ENCODE results near the gene TMEM238. TPM values are rescaled to one million over a fixed set of nuclear protein-coding genes. Genes with fewer than 3 reads are reported as not detected.

TMEM238 gene
- total RNA-seq, 2 donors from 2014 or later, result 1.2 TPM; not detected in 1

DNA sequence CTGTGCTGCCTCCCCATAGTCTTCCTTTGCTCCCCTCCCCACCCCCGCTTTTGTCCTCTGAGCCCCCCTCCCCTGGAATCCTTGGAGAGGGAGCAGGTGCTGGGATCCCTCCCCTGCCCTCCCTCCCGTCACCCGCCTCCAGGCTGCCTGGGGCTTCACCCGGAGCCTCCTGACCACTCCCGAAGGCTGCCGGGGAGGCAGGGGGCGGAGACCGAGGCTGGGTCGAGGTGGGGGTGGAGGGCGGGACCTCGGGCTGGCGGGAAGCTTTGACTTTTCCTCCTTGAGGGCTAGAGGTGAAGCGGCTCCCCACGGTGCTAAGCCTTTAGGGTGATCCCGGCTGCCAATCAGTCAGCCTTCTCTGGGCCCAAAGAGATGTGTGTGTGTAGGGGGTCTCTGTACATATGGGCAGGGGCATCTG is 42.9 kb downstream of the TMEM238 start:
- no peaks in the 10 kb centered on the region for H3K9me3 ChIP-seq
- peak; percentile 64 for DNase-seq (ENCODE audit: low spot score)
- H3K27ac ChIP-seq, result peak overlapping the region; percentile 88 to 95
- no peaks in the 10 kb centered on the region for H3K27me3 ChIP-seq
- H3K36me3 ChIP-seq, result peaks cover 10% of the 10 kb centered on the region
- TF ChIP-seq, protein P1, sequence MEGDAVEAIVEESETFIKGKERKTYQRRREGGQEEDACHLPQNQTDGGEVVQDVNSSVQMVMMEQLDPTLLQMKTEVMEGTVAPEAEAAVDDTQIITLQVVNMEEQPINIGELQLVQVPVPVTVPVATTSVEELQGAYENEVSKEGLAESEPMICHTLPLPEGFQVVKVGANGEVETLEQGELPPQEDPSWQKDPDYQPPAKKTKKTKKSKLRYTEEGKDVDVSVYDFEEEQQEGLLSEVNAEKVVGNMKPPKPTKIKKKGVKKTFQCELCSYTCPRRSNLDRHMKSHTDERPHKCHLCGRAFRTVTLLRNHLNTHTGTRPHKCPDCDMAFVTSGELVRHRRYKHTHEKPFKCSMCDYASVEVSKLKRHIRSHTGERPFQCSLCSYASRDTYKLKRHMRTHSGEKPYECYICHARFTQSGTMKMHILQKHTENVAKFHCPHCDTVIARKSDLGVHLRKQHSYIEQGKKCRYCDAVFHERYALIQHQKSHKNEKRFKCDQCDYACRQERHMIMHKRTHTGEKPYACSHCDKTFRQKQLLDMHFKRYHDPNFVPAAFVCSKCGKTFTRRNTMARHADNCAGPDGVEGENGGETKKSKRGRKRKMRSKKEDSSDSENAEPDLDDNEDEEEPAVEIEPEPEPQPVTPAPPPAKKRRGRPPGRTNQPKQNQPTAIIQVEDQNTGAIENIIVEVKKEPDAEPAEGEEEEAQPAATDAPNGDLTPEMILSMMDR (IDR thresholded peaks at IDR 0.05), result no peak
- peaks cover 0 to 34% of the 10 kb centered on the region in 2 donors for H3K4me1 ChIP-seq
- H3K4me3 ChIP-seq, result peak overlapping the region; percentile 68 to 81

GRCh38 chr19:55340784-55341147 is 43.3 kb downstream of the TMEM238 start:
- DNase-seq (ENCODE audit: low spot score), result no peak
- no peaks in the 10 kb centered on the region for H3K27me3 ChIP-seq
- TF ChIP-seq, protein P1 (IDR thresholded peaks at IDR 0.05), result peak in 1 of 2 donors; percentile 25
- no peaks in the 10 kb centered on the region for H3K9me3 ChIP-seq
- peak overlapping the region; percentile 88 to 95 for H3K27ac ChIP-seq
- peaks cover 10% of the 10 kb centered on the region for H3K36me3 ChIP-seq
- H3K4me3 ChIP-seq, result peak overlapping the region; percentile 68 to 81
- peaks cover 0 to 30% of the 10 kb centered on the region in 2 donors for H3K4me1 ChIP-seq

GRCh38 chr19:55339889-55340783 is 44.0 kb downstream of the TMEM238 start:
- Histone ChIP-seq H3K36me3 (peaks cover 10% of the 10 kb centered on the region), H3K9me3 (no peaks in the 10 kb centered on the region), H3K4me1 (peaks cover 0 to 26% of the 10 kb centered on the region in 2 donors), H3K27me3 (no peaks in the 10 kb centered on the region), H3K4me3 (peak overlapping the region; percentile 68 to 81), H3K27ac (peak overlapping the region; percentile 88 to 95)
- no peak for DNase-seq (ENCODE audit: low spot score)
- TF ChIP-seq, protein P1 (IDR thresholded peaks at IDR 0.05), result no peak

DNA sequence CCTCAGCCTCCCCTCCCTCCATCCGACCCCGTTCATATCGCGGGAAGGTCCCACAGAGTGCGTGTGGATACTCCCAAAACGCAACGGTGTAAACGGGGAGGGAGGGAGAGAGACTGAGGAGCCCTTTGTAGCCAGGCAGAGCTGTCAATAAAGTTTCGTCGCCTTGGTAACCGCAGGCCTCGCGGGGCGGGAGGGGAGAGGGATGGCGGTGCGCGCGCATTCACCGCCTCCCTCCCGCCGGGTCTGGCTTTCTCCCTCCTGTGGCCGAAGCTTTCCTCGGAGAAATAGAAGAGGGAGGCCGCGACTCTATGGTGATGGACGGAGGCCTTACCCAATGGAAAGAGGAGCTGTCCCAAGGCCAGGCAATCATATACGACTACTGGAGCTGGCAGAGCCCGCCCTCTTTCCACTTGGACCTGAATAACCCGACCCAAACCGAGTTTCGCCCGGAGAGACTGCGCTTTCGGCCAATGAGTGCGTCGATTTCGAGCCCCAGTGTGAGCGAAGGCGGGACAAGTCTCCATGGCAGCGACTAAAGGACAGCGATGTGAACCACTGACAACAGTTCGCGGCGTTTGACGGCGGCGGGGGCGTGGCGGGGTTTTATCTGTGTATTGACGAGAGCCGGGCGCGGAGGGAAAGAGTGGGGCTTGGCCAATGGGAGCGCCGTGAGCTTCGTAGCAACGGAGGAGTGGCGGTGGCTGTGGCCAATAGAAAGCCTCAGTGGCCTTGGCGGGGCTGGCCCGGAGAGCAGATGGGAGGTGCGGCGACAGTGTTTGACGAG is 44.8 kb downstream of the TMEM238 start, which contains the start of gene KMT5C:
TSS of gene KMT5C (plus strand) at position 772 of the 784 bp plus-strand sequence. CDS start 2,061 bp downstream, outside the sequence.
- Histone ChIP-seq H3K4me3 (peak within 1 kb of the TSS; percentile 68 to 81), H3K4me1 (peaks cover 0 to 26% of the 10 kb centered on the region in 2 donors), H3K9me3 (no peaks in the 10 kb centered on the region), H3K36me3 (peaks cover 10% of the 10 kb centered on the region), H3K27ac (peak within 1 kb of the TSS; percentile 94 to 95), H3K27me3 (no peaks in the 10 kb centered on the region)
- peak; percentile 100 for DNase-seq (ENCODE audit: low spot score)
- TF ChIP-seq, protein P1 (IDR thresholded peaks at IDR 0.05), result peak in 1 of 2 donors; percentile 21

DNA sequence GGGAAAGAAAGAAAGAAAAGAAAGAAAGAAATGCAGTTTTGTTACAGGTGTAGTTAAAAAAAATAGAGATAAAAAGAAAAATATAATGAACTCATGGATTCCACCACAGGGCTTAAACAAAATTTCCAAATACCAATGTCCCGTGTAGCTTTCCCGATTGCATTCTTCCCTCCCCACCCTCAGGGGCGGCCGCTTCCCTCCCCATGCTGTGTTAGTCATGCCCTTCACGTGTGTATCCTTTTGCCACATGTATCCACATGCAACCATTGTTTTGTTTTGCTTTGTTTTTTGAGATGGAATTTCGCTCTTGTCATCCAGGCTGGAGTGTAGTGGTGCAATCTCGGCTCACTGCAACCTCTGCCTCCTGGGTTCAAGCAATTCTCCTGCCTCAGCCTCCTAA is 48.0 kb downstream of the TMEM238 start:
- H3K36me3 ChIP-seq, result no peaks in the 10 kb centered on the region
- H3K27ac ChIP-seq, result no peak overlapping the region
- H3K27me3 ChIP-seq, result no peaks in the 10 kb centered on the region
- no peaks in the 10 kb centered on the region for H3K9me3 ChIP-seq
- TF ChIP-seq, protein P1 (IDR thresholded peaks at IDR 0.05), result no peak
- peaks cover 0 to 21% of the 10 kb centered on the region in 2 donors for H3K4me1 ChIP-seq
- no peak overlapping the region for H3K4me3 ChIP-seq
- DNase-seq (ENCODE audit: low spot score), result no peak

All from right atrium auricular region (tissue), 2 donors.